ENCODE data around the gene FAM135A.
"Not testable (repeated sequence)": the region's sequence is repeated elsewhere in the genome, so short reads cannot be mapped to it uniquely, and the experiment has no call there.

Gene FAM135A

DNA sequence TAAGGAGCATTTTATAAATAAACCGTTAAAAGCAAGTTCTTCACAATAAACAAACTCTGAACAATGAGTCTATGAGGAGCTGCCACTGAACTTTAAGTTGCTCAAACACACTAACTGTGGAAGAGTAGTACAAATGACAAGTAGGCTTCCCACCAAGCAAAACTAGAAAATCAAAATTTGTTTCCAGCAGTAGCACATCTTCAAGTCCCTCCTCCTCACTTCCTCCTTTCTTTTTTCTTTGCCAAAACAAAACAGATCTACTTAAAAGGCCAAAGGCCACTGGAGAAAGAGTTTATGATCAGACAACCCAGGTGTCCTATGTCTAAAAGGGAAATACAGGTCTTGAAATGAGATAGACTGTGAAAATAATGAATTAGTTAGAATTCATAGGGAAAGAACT lies 17.1 kb upstream of the FAM135A start:
- no peak for DNase-seq (ENCODE audit: low read depth in 2 of 2)

DNA sequence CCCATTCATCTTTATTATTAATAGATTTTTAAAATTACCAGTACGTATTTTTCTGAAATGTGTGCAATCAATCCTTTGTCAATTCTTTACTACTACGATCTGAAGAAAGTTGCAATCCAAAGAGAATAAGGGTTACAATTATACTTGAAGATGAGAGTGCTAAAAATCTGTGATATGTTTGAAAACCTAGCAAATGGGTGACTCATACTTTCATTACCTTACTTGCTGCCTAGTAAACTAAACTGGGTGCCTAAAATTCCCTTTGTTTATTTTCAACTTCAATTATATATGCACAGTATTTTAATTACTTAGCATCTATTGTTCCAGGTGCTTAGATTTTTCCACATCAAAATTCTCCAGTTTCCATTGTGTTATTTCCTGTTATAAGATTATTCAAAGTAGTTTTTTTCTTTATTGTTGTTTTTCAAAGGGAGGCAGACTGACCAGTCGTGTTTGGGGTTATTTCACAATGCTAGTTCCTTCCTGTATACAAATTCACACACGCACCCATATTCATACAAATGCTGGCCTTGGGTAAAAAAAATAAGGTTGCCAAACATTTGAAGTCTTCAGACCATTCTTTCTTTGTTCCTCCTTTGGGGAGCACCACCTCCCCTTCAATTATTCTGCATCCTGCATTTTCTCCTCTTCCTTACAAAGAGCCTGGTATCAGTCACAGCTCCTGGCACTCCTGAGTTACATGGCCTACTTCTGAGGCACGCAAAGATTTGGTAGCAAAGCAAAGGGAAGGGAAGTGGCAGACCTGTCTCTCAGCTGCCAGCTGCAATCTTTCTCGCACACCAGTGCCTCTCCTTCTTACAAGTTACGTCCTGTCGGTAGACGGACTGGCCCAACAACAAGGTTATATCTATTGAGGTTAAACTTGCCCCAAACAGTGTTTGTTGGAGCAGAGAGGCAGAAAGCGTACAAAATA lies 16.2 kb upstream of the FAM135A start:
- DNase-seq (ENCODE audit: low read depth in 2 of 2), result no peak

DNA sequence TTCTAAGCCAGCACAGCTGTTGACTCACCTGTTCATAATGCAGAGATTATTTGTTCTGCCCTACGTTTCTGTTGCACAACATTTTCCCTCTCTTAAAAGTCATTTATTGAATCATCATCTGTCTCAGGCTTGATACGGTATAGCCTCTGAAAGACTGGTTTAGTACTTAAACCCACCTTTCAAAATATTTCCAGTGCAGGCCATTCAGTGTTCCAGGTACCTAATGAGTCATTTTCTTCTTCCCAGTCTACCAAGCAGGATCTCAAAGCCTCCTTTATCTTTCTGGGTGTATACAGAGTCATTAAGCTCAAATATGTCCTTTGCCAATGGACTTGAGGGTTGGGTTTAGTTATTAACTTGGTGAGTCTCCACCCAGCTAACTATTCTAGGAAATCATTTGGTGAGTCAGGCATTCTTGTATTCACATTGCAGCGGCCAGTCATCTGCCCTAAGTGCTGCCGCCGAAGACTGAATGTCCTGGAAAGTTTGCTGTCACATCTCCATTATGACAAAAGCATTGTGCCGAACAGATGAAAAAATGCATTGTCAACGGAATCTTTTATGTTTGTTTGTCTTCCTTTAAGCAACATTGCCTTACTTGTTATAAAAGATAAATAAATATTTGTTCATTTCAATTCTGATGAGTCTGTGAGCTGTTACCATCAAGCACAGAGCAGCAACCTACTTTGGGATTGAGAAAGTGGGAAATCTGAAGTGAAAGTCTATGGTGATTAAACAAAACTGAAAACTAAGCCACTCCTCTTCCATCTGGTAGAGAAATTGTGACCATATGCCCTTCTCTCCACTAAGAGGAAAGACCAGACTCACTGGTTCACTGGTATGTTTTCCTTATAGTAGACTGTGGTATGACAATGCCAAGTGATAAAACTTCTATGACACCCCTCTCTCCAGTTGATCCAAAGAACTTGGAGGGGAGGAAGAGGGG lies 14.3 kb upstream of the FAM135A start:
- DNase-seq (ENCODE audit: low read depth in 2 of 2), result no peak

DNA sequence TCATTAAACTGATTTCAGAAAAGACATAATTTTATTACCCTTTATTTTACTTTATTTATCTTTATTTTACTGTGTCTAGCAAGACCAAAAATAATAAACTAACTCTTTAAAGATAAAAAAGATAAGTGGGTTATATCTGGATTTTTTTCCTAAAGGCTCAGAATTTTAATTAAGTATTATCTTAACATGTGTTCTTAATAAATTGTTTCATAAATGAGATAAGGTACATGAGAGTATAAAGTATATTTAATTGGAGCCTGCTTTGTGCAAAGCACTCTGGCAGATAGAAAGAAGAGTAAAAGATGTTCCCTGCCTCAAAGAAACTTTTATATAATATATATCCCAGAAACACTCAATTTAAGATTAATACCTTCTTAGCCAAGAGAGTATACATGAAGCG lies 8.7 kb upstream of the FAM135A start:
- no peak for DNase-seq (ENCODE audit: low read depth in 2 of 2)

DNA sequence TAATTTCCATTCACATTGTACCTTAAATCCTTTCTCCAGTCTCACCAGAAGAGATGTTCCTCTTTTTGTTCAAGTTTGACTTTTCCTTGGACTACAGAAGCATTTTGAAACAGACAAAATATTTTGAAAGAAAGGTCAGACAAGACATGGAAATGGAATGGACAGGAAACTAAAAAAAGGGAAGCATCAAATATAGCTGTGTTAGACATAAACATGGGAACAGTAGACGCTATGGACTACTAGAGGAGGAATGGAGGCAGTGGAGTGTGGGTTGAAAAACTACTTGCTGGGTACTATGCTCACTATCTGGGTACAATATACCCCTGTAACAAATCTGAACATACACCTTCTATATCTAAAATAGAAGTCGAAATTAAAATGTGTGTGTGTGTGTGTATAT lies 4.1 kb upstream of the FAM135A start:
- no peak for DNase-seq (ENCODE audit: low read depth in 2 of 2)

DNA sequence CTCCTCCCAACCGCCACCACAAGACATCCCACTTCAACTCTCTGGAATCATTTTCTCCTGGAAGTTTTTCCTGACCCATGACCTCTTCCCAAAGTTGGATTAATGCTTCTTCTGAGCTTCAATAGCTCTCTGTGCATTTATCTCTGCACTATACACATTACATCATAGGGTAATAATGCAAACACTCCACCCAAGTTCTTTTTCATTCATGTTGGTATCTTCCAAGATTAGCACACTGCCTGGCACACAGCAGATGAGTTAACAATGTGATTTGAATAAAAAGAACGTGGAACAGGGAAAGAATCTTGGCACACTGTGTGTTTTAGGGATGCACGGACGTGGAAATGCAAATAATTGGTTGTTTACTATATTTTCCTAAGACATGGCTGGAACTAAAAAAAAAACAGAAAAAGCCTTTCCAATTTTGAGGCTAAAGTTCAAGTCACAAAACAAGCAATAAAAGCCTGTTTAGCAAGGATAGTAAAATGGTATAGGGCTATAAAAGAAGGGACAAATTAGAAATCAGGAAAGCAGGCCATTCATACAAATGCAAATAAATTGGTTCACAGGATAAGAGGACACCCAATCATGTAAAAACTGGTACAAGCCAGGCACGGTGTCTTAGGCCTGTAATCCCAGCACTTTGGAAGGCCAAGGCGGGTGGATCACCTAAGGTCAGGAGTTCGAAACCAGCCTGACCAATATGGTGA lies 1.6 kb upstream of the FAM135A start:
- no peak for DNase-seq (ENCODE audit: low read depth in 2 of 2)

DNA sequence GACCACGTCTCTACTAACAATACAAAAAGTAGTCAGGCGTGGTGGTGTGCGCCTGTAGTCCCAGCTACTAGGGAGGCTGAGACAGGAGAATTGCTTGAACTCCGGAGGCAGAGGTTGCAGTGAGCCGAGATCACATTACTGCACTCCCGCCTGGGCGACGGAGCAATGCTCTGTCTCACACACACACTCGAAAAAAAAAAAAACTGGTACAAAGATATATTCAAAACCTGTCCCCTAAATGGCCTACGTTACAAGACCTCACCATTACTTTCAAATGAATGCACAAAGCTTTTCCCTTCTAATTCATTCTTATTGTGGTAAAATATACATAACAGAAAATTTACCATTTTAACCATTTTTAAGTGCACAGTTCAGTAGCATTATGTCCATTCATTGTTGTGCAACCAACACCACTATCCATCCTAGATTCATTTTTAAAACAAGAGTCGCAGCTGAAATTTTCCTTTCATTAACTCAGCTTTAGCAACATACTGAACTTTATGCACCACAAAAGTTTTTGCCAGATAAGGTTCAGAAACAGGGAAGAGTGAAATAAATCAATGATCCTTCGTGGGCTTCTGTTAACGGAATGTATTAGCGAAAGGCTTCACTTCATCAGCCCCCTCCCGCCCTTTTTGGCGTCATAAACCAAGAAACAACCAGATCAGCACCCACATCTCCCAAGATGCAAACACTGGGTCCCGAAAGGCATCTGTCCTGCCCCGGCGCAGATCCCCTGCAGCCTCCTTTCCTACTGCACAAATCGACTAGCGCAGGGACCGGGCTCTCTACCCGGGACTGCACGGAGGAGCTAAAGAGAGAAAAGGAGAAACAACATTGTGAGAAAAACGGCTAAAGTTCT lies 825 bp upstream of the FAM135A start:
- DNase-seq (ENCODE audit: low read depth in 2 of 2), result no peak

DNA sequence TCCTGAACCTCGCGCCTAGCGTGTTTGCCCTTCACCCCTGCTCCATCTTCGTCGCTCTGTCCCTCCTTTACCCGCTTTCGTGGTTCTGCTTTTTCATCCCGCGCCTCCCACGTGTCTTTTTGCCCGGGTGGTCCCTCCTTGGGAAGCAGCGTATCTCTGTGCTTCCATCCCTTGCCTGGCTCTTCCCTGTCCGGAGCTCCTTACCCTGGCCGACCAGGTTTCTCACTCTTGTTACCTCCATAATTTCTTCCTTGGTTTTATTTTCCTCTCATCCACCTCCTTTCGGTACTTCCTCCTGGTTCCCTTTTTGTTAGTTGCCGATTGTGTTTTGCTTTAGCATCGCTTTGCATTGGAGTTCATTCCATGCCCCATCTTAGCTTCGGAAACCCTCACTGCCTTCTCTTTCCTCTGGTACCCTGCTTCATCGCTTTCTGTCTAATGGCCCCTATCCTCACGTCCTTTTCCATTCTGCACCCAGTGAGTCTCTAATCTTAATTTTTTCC lies 735 bp downstream of the FAM135A start:
- no peak for DNase-seq (ENCODE audit: low read depth in 2 of 2)

DNA sequence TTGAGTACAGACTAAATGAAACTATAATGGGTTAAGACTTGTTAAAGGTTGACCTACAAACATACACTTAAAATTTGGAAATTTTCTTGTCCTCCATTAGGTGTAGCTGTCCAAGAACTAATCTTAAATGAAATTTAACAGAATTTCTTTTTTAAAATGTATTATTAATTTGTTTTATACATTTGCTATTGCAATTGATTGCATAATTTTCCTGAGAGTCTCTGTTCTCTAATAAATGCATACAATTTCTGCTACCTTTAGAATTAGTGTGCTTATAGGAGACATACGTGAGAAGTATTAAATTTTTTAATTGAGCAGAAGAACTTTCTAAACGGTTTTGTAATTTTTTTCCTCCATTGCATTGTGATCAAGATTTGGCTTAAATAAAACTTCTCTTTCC lies 1.5 kb downstream of the FAM135A start:
- no peak for DNase-seq (ENCODE audit: low read depth in 2 of 2)

DNA sequence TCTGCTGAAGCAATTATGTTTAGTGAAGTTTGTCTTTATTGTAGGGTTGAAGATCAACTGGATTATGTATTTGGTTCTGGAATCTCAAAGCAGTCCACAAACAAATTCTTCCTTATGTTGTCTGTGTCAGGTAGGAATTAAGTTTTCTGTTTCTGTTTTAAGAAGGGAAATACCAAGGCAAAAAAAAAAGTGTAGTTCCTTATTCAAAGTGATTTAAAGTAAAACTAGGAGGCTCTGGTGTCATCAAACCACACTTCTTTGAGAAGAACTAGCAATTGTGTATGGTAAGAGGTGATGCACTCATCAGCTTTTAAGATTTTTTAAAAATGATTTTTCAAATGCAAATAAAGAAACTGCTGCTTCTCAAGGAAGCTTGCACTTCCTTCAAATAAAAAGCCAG lies 1.9 kb downstream of the FAM135A start:
- DNase-seq (ENCODE audit: low read depth in 2 of 2), result no peak

DNA sequence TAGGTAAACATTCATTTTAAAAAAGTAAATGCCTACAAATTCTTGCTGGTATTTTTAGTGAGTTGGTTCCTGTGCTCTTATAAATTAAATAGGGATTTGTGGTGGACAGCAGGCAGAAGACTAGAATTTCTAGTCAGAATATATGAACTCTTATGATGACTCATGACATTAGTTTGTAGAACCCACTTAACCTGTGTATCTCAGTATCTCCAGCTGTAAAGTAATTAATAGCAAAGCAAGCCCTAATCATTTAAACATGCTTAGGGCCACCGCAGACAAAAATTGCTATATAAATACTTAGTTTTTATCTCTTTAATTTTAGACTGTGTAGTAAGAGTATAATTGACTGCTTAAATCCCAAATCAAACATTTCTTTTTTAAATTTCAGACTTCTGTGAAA lies 2.4 kb downstream of the FAM135A start:
- no peak for DNase-seq (ENCODE audit: low read depth in 2 of 2)

DNA sequence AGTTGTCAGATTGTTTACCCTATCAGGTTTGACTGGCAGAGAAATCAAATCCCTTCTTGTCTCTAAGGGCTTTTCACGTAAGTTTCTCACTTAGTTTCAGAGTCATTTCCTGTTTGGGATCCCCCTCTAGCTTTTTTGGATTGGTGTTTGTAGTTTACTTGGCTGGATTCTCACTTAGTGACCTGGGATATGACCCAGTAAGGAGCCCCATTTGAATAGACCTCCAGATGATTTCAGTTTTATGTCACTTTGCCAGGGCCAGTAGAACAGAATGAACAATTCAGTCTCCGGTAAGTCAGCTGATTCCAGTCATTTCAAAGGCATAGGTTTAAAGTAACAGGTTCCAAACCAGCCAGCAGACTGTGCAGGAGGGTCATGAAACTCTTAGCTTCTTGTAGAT lies 8.2 kb downstream of the FAM135A start:
- no peak for DNase-seq (ENCODE audit: low read depth in 2 of 2)

DNA sequence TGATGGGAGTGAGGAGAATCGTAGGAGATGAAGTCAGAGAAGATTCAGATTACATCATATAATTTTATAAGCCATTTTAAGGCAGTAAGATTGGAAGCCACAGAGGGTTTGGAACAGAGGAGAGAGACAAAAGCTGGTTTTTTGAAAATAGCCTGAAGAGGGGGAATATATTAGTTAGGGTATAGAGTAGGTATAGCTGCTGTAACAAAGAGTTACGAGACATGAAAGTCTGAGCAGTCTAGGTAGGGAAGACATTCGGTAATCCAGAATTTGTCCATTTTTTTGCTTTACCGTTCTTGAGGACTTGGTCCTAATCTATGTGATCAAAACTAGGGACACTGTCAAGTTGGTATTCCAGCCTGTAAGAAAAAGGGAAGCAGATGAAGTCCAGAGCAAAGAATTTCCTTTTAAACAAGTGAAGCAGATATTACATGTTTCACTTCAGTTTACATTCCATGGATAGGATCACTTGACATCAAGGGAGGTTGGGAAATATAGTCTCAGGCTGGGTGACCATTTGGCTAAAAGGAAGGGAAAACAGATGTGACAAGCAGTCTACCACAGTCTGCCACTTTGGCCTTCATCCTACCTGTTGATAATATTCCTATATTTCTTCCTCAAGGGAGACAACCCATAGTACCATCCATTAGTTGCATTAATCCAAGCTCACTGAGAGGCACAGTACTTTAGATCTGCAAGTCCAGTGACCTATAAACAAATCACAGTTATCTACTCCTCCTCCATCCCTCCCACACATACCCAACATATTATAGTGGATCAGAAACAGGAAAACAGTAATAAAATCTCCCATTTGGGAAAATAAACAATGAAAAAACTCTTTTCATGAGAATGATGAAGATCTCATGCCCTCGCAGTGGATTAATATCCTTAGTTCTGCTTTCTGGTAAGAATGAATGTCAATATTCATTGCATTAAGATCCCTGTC lies 10.2 kb downstream of the FAM135A start:
- no peak for DNase-seq (ENCODE audit: low read depth in 2 of 2)

DNA sequence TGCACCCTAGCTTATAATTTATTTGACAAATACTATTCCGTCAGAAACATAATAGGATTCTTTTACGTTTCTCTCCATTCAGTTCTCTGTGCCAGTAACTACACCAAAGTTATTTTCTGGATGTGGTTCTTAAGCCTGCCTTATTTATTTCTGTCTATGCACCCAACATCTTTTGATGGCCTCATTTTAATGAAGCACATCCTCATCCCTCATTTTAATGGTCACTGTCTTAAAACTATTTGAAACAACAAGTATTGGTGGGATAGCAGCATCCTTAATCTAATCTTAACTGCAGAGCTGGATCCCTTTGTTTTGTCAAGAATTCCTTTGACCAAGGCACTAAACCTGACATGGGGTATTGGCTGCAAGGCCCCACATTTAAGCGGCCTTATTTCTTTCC lies 11.0 kb downstream of the FAM135A start:
- no peak for DNase-seq (ENCODE audit: low read depth in 2 of 2)

DNA sequence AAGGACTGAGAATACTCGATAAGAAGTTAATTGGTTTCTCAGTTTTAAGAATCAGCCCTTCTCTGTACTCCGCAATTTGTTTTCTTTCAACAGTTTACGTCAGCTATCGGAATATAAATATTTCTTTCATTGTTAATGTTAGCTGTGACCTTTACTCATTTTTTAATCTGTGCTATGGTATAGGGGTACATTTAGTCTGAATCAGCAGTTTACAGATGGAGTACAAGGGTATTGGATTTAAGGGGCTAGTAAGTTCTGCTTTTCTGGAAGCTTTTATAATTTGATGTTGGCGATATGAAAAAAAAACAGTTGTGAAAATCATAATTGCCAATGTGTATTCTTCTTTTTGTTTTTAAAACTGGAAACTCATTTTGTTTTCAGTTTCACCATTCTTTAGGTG lies 23.0 kb downstream of the FAM135A start:
- DNase-seq (ENCODE audit: low read depth in 2 of 2), result no peak

DNA sequence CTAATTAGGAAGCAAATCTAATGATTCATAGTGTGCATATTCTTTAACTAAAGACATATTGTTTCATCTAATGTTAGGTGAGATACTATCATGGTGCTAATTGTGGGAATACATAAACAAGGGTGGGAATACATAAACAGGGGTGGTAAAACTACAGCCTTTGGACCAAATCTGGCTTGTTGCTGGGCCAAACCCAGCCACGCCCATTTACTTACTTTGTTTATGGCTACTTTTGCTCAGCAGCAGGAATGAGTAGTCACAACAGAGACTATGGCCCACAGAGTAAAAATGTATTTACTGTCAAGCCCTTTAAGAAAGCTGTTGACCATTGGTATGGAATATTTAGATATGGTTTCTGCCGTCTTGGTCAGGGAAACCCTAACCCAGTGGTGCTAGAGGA lies 31.7 kb downstream of the FAM135A start:
- no peak for DNase-seq (ENCODE audit: low read depth in 2 of 2)

DNA sequence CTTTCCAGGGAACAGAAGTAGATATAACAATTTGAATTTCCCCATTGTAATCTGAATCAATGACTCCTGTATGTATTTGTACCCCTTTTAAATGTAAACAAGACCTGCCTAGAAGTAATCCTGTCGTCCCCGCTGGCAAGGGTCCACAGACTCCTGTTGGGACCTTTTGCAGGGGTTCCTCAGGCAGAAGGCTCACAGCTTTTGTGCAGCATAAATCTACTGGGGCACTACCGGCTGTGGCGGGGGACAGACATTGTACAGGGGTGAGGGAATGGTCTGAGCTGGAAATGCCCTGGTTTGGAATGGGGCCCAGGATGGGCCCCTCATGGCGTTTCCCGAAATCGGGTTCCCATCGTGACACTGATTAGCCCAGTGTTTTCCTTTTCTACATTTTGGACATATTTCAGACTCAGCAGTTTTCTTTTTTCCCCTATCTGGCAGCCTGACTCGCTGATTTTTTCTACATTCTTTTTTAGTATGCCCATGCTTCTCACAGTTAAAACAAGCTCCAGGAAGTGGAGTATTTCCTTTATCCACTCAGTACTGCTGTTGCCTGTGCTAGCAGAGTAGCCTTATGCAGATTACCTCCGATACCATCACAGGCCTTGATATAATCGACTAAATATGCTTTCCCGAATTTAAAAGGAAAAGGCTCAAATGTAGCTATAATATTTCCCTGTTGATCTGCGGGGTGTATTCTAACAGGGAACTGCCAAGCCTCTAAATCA lies 34.2 kb downstream of the FAM135A start:
- DNase-seq (ENCODE audit: low read depth in 2 of 2), result not testable (repeated sequence)

DNA sequence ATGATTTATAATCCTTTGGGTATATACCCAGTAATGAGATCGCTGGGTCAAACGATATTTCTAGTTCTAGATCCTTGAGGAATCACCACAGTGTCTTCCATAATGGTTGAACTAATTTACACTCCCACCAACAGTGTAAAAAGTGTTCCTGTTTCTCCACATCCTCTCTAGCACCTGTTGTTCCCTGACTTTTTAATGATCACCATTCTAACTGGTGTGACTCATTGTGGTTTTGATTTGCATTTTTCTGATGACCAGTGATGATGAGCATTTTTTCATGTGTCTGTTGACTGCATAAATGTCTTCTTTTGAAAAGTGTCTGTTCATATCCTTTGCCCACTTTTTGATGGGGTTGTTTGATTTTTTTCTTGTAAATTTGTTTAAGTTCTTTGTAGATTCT lies 40.6 kb downstream of the FAM135A start:
- DNase-seq (ENCODE audit: low read depth in 2 of 2), result not testable (repeated sequence)

DNA sequence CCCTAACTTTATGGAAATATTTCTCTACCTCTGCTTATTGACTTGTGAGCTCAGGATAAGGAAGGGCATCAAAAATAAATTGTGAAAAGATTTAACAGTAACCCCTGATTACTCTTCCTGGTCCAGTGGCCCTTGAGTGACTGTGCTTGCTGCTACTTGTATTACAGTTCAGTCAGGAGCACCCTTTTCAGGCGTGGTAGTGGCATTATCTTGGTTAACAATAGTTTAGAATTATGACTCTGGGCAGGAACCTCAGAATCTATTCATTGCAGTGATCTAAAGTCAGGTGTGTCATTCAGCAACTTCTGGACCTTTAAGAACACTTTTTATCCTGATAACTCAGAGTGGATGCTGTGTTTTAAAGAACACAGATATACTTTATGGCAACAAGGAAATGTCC lies 43.4 kb downstream of the FAM135A start:
- no peak for DNase-seq (ENCODE audit: low read depth in 2 of 2)
